SHP77 (cell line): Measurements from ENCODE around the gene DIAPH2.
"Not testable (repeated sequence)": the region's sequence is repeated elsewhere in the genome, so short reads cannot be mapped to it uniquely, and the experiment has no call there.

Source experiments
- DNase-seq, 2 experiments: peaks; one replicate each; lab custom pipeline; 2025; lab: John Stamatoyannopoulos, UW

The DIAPH2 gene

GRCh38 chrX:96833333-96833732 lies 148.7 kb downstream of the DIAPH2 start:
- no peak for DNase-seq

DNA sequence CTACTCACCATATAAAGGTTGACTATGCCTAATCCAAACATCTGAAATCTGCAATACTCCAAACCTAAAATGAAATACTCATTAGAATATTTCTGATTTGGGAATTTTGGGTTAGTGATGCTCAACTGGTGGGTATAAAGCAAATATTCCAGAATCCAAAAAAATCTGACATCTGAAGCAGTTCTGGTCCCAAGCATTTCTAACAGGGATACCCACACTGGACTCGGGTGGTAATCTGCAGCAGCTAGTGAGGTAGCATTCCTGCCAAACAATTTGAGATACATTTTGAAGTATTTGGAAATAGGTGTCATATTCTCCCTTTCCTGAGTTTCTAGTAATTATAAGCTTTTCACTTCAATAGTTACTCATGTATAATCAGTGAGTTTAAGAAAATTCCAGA lies 149.5 kb downstream of the DIAPH2 start:
- no peak for DNase-seq

DNA sequence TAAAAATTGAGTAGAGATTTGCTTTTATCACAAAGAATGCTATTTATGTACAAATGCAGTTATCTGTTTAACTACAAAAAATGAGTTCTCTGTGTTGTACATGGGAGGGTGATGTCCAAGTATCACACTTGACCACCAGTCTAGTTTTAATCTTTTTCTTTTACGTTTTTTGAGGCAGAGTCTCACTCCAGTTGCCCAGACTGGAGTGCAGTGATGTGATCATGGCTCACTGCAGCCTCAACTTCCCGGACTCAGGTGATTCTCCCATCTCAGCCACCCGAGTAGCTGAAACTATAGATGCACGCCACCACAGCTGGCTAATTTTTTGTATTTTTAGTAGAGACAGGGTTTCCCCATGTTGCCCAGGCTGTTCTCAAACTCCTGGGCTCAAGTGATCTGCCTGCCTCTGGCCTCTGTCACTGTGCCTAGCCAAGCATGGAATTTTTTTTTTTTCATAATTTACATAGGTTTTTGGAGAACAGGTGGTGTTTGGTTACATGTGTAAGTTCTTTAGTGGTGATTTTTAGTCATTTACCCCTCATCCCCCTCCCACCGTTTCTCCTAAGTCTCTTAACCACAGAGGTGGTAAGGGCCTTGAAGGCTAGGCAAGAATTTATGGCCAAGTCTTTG lies 151.1 kb downstream of the DIAPH2 start:
- no peak for DNase-seq

DNA sequence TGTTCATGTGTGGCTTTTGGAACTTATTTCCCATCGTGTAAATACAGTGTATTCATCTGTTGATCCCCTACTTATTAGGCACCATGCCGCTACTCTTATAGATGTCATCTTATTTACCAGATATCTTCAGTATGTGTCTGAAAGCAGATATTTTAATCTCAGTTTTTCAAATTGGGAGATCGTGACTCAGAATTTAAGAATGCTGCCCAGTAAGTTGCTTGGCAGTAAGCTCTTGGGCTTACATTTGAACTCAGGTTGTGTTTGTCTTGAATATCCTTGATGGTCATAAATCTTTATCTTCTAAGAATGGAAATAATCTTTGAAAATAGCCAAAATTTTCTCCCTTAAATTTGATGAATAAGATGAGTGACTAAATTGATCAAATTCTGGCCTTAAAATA lies 153.2 kb downstream of the DIAPH2 start:
- DNase-seq: no peak

DNA sequence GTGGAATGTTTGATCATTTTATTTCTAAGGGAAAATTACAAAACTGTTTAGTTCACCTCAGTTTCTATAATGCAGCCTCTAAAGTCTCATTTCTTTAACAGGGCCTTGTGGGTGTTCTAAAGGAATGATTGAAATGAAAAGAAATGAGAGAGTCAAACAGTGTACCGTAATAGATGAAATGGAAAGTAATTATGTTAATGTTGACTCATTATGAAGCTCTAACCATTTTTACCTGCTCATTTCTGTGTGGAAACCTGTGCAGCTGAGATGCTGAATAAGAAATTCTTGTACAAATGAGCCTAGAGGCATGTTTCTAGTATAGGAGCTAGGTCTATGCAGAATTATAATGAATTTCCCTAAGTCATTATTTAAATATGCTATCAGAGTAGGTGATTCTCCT lies 153.9 kb downstream of the DIAPH2 start:
- no peak for DNase-seq

DNA sequence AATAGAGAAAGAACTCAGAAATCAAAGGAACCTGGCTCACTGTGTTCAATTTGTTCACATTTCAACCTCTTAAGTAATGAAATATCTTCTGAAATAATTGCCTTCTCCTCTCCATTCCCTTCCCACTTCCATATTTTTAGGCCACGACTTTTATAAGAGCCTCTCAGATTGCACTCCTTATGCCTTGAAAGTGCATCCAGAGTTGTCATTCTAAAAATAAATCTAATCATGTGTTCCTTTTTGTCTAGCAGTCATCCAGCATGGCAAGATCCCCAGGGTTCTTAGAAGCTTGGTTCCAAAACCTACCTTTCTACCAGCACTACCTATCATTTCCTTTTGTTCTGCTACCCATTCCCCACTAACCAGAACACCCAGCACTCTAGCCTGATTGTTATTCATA lies 156.7 kb downstream of the DIAPH2 start:
- DNase-seq: no peak

DNA sequence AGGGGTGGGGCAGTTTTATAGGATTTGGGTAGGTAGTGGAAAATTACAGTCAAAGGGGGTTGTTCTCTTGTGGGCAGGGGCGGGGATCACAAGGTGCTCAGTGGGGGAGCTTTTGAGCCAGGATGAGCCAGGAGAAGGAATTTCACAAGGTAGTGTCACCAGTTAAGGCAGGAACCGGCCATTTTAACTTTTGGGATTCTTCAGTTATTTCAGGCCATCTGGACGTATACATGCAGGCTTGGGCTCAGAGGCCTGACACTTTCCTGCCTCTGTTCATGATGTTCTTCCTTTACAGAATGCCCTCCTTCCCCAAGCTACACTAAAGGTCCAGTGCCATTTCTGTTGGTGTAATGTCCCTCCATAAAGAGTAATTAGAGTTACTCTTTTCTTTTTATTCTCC lies 157.2 kb downstream of the DIAPH2 start:
- not testable (repeated sequence) for DNase-seq

GRCh38 chrX:96843566-96843965 lies 158.9 kb downstream of the DIAPH2 start:
- no peak for DNase-seq

DNA sequence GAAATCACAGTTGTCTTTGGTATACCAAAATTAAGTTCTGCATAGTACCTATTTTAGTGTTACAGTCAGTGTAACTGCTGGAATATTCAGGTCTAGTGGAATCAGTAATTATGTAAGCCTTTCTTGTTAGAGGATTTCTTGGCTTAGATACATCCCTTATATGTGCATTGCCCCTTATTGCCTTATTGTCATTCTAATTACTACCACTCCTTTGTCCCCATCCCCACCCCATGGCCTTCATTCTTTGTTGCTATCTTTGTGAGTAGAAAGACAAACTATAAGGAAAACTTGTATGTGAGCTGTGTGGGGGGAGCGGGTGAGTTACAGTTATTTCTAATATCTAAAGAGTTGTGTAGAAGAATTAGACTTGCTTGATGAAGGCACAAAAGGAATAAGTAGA lies 162.2 kb downstream of the DIAPH2 start:
- DNase-seq: no peak

- DNase-seq: not testable (repeated sequence)
Observed at GRCh38 chrX:96859422-96859821, 174.8 kb downstream of the DIAPH2 start.

DNA sequence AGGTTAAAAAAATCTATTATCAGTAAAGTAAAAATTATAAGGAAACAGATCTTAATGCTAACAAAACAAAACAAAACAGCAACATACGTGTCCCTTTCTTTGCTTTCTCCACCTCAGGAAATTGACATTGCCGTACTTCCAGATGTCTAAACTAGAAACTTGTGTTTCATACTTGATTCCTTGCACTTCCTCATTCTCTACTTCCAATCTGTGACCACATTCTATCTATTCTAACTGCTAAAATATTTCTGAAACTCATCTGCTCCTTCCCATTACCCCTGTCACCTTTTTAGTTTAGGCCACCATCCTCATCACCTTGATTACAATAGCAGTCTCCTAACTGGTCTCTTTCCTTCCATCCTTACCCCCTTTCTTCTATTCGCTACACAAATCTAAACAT lies 176.6 kb downstream of the DIAPH2 start:
- no peak for DNase-seq

- no peak for DNase-seq
Observed at GRCh38 chrX:96861661-96862060, 177.0 kb downstream of the DIAPH2 start.

DNA sequence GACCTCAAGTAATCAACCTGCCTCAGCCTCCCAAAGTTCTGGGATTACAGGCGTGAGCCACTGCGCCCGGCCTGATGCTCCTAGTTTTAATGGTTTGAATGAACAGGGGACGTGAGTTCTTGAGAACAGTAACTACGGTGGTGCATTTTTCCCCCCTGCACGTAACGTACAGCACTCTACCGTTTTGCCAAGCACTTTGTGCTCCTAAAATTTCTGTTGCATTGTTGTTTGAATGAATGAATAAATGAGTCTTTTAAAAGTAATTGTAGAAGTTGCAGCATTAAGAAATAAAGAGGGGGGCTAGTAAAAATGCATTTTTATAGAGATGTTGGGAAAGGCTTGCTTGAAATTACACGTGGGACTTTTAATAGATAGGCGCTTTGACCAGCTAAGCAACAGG lies 199.0 kb downstream of the DIAPH2 start, which contains the start of gene RPA4:
RPA4 (plus strand) TSS at position 301 of the 400 bp plus-strand sequence. CDS start 403 bp downstream, outside the sequence.
- DNase-seq: no peak

GRCh38 chrX:96884027-96884426 lies 199.4 kb downstream of the DIAPH2 start:
- DNase-seq: no peak

DNA sequence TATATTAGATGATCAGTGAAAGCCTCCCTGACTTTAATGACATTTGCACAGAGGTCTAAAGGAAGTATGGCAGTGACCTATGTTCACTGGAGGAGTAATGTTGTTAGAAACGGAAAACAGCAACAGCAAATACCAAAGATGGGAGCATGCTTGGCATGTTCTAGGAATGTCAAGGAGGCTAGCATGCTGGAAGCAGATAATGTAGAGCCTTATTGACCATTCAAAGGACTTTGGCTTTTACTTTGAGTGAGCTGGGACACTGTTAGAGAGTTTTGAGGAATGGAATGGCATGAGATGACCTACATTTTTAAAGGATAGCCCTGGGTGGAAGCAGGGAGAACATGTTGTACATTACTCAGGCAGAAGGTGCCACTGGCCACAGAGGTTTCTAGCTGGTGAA lies 205.1 kb downstream of the DIAPH2 start:
- no peak for DNase-seq

DNA sequence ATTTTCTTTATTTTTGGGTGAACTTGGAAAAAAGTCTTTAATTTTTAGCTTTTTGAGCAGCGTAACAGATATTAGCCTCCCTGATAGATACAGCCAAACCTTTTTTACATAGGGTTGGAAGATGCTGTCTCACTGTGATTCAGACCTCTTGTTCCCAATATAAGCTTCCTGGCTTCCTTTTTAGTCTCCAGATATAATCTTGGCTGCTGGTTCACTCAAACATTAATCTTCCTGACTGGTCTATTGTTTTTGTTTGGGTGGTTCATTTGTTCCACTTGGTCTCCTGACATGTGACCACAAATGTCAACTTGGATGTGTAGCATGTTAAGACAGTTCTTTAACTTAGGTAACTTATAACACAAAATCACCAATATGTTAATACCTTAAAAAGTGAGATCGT lies 222.1 kb downstream of the DIAPH2 start:
- DNase-seq: no peak

DNA sequence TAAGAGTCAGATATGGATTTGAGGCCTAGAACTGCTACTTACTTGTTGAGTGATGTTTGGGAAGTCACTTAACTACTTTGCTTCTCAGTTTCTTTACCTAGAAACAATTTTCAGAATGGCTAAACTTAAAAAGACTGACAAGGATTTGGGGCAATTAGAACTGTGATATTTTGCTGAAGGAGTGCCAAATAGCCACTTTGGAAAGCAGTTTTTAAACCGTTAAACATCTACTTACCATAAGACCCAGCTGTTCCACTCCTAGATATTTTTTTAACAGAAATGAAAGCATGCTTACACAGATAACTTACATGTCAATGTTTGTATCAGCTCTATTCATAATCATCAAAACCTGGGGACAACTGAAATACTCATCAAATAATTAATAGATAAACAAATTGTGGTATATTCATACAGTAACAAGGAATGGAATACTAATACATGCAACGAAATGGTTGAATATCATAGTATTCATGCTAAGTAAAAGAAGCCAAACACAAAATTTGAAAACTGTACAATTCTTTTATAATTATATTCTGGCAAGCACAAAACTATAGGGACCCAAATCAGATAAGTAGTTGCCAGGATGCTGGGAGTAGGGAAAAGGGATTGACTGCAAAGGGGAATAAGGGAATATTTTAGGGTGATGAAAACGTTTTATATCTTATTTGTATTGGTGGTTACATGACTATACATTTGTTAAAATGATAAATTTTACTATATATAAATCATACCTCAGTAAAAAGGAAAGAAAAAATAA lies 223.1 kb downstream of the DIAPH2 start:
- no peak for DNase-seq

DNA sequence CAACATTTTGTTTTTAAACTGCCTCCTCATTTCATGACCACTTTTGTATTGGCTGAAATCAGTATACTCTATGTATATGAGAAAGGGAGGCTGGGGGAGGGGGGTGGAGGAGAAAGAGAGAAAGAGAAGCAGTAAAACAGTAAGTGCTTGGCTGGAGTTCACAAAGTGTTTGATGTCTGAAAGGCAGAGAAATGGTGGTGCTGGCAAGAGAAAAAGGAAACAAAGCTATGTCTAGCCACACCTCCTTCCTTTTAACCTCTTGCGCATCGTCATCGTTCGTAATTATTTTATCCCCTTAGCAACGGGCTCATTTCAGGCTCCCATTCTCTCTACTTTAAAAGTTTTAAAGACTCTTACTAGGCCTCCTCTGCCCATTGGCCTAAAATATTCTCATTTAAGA lies 224.6 kb downstream of the DIAPH2 start:
- DNase-seq: no peak

DNA sequence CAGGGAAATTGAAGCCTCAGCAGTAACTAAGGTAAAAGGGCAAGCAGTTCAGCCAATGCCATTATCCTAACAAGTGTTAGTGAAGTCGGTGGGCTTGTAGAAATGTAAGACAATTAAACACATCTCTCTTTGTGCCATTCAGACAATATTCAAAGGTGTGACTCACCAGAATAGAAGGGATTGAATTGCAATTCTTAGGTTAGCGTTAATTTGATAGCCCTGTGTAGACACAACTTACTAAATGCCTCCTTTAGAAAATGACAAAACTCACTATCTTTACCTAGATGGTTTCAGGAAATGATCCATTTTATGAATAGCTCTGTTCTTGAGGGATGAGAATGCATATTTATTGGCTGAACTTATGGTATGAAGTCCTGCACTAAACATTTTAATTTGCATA lies 234.2 kb downstream of the DIAPH2 start:
- DNase-seq: no peak

GRCh38 chrX:96919672-96920071 lies 235.0 kb downstream of the DIAPH2 start:
- no peak for DNase-seq

DNA sequence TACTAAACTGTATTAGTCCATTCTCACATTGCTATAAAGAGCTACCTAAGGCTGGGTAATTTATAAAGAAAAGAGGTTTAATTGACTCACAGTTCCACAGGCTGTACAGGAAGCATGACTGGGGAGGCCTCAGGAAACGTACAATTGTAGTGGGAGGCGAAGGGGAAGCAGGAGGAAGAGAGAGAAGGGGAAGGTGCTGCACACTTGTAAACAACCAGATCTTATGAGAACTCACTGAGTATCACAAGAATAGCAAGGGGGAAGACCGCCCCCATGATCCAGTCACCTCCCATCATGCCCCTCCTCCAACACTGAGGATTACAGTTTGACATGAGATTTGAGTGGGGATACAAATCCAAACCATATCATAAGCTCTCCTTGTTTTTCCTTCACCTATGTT lies 239.9 kb downstream of the DIAPH2 start:
- no peak for DNase-seq

DNA sequence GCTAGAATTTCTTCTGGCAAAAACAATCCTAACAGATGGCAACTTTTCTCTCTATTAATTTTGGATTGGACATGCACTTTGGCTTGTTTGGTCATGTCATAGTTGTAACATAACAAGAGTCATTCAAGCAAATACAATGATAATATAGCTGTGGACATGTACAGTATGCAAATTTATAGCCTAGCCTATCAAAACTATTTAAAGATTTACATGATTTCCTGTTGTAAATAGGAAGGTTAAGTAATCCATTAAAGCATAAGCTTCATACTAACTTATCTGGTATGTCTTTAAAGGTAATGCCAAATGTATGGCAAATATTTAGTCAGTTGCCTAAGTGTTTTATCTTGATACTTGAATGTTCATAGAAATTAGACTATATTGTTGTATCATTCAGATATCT lies 244.4 kb downstream of the DIAPH2 start:
- no peak for DNase-seq

DNA sequence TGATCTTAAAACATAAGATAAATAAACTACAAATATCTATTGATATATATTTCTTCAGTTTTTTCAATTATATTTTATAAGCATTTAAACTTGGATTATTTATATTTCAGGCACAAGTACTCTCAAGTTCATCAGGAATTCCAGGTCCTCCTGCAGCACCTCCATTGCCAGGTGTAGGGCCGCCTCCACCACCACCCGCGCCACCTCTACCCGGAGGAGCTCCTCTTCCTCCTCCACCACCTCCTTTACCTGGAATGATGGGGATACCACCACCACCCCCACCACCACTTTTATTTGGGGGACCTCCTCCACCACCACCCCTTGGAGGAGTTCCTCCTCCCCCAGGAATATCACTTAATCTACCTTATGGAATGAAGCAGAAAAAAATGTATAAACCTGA lies 273.1 kb downstream of the DIAPH2 start:
- DNase-seq: no peak

GRCh38 chrX:96971812-96972211 lies 287.2 kb downstream of the DIAPH2 start:
- no peak for DNase-seq
